ENCODE measurements around the gene HCN4. TPM values are rescaled to one million over a fixed set of nuclear protein-coding genes. Genes with fewer than 3 reads are reported as not detected.
A peak's percentile ranks its signal among the peaks of the same experiment; 100 is the strongest.

The HCN4 gene
- total and polyA plus RNA-seq, 8 donors, result 0.03 to 1.7 (median 0.18) TPM; not detected in 3

DNA sequence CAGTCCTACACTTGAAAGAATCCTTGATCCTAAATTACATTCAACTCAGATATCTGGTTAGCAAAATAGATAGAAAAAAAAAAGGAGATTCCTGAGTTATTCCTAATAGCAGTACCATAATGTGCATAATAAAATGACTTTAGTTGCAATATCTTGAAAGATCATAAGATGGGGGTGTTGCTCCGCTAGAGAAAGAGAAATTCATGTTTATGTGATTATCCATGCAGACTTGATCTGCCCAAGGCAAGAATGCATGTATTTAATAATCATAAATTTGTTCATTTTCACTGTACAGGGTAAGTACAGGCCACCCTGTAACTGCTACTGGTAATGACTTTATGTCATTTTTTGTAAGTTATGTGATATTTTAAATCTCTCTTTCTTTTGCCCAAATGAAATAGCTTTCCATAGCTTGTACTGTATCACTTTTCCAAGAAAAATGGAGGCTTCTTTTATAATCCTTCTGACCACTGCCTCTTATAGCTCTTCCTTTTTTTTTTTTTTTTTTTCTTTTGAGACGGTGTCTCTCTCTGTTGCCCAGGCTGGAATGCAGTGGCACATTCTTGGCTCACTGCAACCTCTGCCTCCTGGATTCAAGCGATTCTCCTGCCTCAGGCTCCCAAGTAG, 84.6 kb downstream of the HCN4 start:
- TF ChIP-seq EP300 (IDR thresholded peaks at IDR 0.05) (no peak), POLR2AphosphoS5 (IDR thresholded peaks at IDR 0.05) (no peak), POLR2A (IDR thresholded peaks at IDR 0.05) (no peak)
- TF ChIP-seq, protein P1, sequence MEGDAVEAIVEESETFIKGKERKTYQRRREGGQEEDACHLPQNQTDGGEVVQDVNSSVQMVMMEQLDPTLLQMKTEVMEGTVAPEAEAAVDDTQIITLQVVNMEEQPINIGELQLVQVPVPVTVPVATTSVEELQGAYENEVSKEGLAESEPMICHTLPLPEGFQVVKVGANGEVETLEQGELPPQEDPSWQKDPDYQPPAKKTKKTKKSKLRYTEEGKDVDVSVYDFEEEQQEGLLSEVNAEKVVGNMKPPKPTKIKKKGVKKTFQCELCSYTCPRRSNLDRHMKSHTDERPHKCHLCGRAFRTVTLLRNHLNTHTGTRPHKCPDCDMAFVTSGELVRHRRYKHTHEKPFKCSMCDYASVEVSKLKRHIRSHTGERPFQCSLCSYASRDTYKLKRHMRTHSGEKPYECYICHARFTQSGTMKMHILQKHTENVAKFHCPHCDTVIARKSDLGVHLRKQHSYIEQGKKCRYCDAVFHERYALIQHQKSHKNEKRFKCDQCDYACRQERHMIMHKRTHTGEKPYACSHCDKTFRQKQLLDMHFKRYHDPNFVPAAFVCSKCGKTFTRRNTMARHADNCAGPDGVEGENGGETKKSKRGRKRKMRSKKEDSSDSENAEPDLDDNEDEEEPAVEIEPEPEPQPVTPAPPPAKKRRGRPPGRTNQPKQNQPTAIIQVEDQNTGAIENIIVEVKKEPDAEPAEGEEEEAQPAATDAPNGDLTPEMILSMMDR (IDR thresholded peaks at IDR 0.05), result no peak
- Histone ChIP-seq H3K27ac (no peak overlapping the region), H3K27me3 (no peaks in the 10 kb centered on the region), H3K36me3 (peaks cover 14 to 91% (median 75%) of the 10 kb centered on the region in 4 donors), H3K9me3 (no peaks in the 10 kb centered on the region), H3K4me3 (no peak overlapping the region), H3K4me1 (no peaks in the 10 kb centered on the region)
- intact Hi-C loops (cut with DNase I; ENCODE audit: low total_unique reads), result no loop called here
- DNase-seq, result peak in 1 of 2 donors; percentile 20
- WGBS, 5 donors, result 75 to 96% (median 86%) methylated on average over 3 of the region's 3 CpGs

- no peaks in the 10 kb centered on the region for H3K9me3 ChIP-seq
- intact Hi-C loops (cut with DNase I; ENCODE audit: low total_unique reads), result no loop called here
- H3K36me3 ChIP-seq, result peaks cover 8 to 88% (median 74%) of the 10 kb centered on the region in 4 donors
- no peak for DNase-seq
- WGBS, 5 donors, result 77 to 97% (median 91%) methylated on average over 2 of the region's 2 CpGs
- H3K27me3 ChIP-seq, result no peaks in the 10 kb centered on the region
- H3K27ac ChIP-seq, result no peak overlapping the region
- TF ChIP-seq POLR2AphosphoS5 (IDR thresholded peaks at IDR 0.05) (no peak), EP300 (IDR thresholded peaks at IDR 0.05) (no peak), POLR2A (IDR thresholded peaks at IDR 0.05) (no peak)
- TF ChIP-seq, protein P1 (IDR thresholded peaks at IDR 0.05), result no peak
- no peak overlapping the region for H3K4me3 ChIP-seq
- no peaks in the 10 kb centered on the region for H3K4me1 ChIP-seq
Observed at GRCh38 chr15:73283366-73283962, 85.3 kb downstream of the HCN4 start.

DNA sequence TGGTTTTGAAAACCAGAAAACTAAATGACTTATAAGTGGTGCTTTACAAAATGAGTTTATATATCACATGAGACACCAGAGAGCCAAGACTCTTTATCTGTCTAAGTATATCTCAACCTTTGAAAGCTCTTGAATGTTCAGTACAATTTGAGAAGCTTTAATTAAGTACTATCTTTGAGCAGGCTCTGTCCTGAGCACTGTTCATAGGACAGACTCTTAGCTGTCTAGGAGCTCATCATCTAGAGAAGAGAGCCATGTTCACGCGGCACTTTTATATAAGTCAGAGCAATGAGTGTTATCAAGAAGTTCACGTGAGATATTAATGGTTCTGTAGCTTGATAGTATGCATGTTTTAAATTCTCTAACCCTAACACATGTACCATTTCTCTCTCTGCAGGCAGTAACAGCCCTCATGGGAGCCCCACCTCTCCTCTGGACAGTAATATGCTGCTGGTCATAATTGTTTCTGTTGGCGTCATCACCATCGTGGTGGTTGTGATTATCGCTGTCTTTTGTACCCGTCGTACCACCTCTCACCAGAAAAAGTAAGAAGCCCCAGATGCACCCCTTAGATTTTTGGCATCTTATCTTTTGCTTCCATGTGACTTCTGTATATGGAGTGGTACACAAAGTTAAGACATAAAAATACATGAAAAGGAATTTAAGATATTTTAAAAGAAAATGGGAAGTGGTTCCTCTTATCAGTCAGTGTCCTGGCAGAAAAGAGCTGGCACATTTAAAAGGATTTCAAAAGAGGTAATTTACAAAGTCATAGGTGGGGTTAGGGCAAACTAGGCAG, 86.0 kb downstream of the HCN4 start:
- TF ChIP-seq POLR2AphosphoS5 (IDR thresholded peaks at IDR 0.05) (no peak), POLR2A (IDR thresholded peaks at IDR 0.05) (no peak), EP300 (IDR thresholded peaks at IDR 0.05) (no peak)
- TF ChIP-seq, protein P1 (IDR thresholded peaks at IDR 0.05), result no peak
- no peak for DNase-seq
- Histone ChIP-seq H3K9me3 (no peaks in the 10 kb centered on the region), H3K27ac (no peak overlapping the region), H3K4me1 (no peaks in the 10 kb centered on the region), H3K27me3 (no peaks in the 10 kb centered on the region), H3K4me3 (no peak overlapping the region), H3K36me3 (peaks cover 8 to 86% (median 73%) of the 10 kb centered on the region in 4 donors)
- intact Hi-C loops (cut with DNase I; ENCODE audit: low total_unique reads), result no loop called here
- 85 to 92% (median 90%) methylated on average over 8 of the region's 8 CpGs for WGBS, 5 donors

DNA sequence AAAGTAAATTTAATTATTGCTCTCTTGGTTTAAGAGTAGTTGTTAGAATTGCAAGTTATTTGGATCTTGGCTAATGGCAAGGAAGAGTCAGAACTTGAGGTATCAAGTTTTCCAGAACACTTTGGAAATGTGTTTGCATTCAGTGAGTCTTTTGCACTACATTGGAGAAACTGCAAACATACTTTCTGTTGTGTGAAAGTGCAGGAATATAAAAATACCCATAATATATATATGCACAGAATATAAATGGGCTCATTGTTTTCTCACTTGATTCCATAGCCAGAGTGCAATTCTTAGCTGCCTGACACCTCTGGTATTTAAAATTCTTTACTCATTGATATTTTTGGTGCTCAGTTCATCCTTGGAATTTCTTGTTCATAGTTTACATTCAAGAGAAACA, 92.9 kb downstream of the HCN4 start:
- intact Hi-C loops (cut with DNase I; ENCODE audit: low total_unique reads), result no loop called here
- Histone ChIP-seq H3K27ac (no peak overlapping the region), H3K4me1 (peaks cover 0 to 4% (median 0%) of the 10 kb centered on the region in 4 donors), H3K4me3 (no peak overlapping the region), H3K27me3 (no peaks in the 10 kb centered on the region), H3K36me3 (peaks cover 6 to 45% (median 36%) of the 10 kb centered on the region in 4 donors), H3K9me3 (no peaks in the 10 kb centered on the region)
- TF ChIP-seq, protein P1 (IDR thresholded peaks at IDR 0.05), result no peak
- no peak for TF ChIP-seq POLR2A (IDR thresholded peaks at IDR 0.05)
- no peak for TF ChIP-seq POLR2AphosphoS5 (IDR thresholded peaks at IDR 0.05)
- TF ChIP-seq EP300 (IDR thresholded peaks at IDR 0.05), result no peak
- no peak for DNase-seq
